Measurements from ENCODE around the gene OPHN1. TPM values are rescaled to one million over a fixed set of nuclear protein-coding genes. Genes with fewer than 3 reads are reported as not detected.

Gene OPHN1
- total and polyA plus RNA-seq, 7 donors = 0.47 to 3.7 (median 2.4) TPM

DNA sequence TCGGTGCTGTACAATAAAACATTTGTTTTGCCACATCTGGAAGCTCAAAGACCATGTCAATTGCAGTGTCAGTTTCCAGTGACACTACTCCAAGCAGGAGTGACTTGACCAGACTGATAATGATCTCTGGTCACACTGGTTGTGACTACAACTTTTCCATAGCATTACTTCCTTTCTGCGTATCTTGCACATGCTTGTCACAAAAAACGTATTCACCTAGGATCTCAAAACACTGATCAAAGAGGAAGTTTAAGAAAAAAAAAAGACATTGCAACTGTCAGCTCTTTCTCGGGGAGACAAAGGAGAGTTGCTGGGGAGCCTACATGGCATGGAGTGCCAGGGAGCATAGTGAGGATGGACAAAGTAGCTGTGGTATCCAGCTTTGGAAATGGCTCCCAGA lies 60.6 kb downstream of the OPHN1 start:
- Histone ChIP-seq H3K4me3 (no peak overlapping the region), H3K9me3 (peaks cover 6% of the 10 kb centered on the region), H3K27ac (no peak overlapping the region), H3K4me1 (no peaks in the 10 kb centered on the region), H3K27me3 (ENCODE audit: insufficient read depth in 3 of 3, low read length in 2 of 3) (no peaks in the 10 kb centered on the region), H3K36me3 (ENCODE audit: insufficient read depth in 1 of 2, low read depth in 1 of 2) (no peaks in the 10 kb centered on the region)
- DNase-seq (no peak), ATAC-seq (no peak)
- TF ChIP-seq, protein P1, sequence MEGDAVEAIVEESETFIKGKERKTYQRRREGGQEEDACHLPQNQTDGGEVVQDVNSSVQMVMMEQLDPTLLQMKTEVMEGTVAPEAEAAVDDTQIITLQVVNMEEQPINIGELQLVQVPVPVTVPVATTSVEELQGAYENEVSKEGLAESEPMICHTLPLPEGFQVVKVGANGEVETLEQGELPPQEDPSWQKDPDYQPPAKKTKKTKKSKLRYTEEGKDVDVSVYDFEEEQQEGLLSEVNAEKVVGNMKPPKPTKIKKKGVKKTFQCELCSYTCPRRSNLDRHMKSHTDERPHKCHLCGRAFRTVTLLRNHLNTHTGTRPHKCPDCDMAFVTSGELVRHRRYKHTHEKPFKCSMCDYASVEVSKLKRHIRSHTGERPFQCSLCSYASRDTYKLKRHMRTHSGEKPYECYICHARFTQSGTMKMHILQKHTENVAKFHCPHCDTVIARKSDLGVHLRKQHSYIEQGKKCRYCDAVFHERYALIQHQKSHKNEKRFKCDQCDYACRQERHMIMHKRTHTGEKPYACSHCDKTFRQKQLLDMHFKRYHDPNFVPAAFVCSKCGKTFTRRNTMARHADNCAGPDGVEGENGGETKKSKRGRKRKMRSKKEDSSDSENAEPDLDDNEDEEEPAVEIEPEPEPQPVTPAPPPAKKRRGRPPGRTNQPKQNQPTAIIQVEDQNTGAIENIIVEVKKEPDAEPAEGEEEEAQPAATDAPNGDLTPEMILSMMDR (IDR thresholded peaks at IDR 0.05) = no peak
- intact Hi-C loops (cut with DNase I) = no loop called here
- WGBS, 3 donors = 61 to 77% (median 68%) methylated on average over 4 of the region's 4 CpGs

DNA sequence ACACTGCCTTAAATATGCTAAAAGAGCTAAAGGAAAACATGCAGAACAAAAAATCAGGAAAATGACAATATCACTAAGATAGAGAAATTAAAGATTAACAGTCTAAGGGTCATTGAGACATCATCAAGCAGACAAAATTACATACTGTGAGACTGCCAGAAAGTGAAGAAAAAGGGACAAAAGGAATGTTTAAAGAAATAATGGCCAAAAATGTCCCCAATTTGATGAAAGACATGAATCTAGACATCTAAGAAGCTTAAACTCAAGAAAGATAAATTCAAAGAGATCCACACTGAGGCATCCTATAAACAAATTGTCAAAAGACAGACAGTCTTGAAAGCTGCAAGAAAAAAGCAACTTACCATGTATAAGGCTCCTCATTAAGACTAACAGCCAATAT lies 63.7 kb downstream of the OPHN1 start:
- ATAC-seq = no peak
- Histone ChIP-seq H3K4me1 (no peaks in the 10 kb centered on the region), H3K36me3 (ENCODE audit: insufficient read depth in 1 of 2, low read depth in 1 of 2) (no peaks in the 10 kb centered on the region), H3K27ac (no peak overlapping the region), H3K4me3 (no peak overlapping the region), H3K27me3 (ENCODE audit: insufficient read depth in 3 of 3, low read length in 2 of 3) (no peaks in the 10 kb centered on the region), H3K9me3 (peaks cover 6% of the 10 kb centered on the region)
- TF ChIP-seq, protein P1 (IDR thresholded peaks at IDR 0.05) = no peak
- no peak for DNase-seq
- intact Hi-C loops (cut with DNase I) = no loop called here

DNA sequence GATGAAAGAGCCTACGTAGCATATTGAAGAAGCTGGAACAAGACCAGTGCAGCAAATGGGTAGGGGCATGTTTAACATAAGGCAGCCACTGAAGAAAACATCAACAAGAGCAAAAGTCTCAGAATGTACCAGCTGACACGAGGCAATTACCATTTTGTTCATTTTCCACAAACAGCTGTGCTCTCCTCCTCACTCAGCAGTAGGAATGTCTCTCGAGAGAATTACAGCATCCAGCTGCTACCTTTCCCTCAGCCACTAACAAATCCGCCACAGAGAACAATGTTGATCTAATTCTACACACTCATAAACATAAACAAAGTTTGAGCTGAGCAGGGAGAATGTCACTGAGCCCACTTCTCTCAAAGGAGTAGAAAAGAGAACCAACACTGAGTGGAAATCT lies 68.0 kb downstream of the OPHN1 start:
- H3K4me1 ChIP-seq = no peaks in the 10 kb centered on the region
- H3K27ac ChIP-seq = no peak overlapping the region
- WGBS, 3 donors = 26 to 50% (median 47%) methylated on average over 4 of the region's 4 CpGs
- no peak for DNase-seq
- H3K4me3 ChIP-seq = no peak overlapping the region
- no peaks in the 10 kb centered on the region for H3K27me3 ChIP-seq (ENCODE audit: insufficient read depth in 3 of 3, low read length in 2 of 3)
- TF ChIP-seq, protein P1 (IDR thresholded peaks at IDR 0.05) = no peak
- intact Hi-C loops (cut with DNase I) = no loop called here
- peaks cover 6% of the 10 kb centered on the region for H3K9me3 ChIP-seq
- H3K36me3 ChIP-seq (ENCODE audit: insufficient read depth in 1 of 2, low read depth in 1 of 2) = no peaks in the 10 kb centered on the region
- no peak for ATAC-seq

DNA sequence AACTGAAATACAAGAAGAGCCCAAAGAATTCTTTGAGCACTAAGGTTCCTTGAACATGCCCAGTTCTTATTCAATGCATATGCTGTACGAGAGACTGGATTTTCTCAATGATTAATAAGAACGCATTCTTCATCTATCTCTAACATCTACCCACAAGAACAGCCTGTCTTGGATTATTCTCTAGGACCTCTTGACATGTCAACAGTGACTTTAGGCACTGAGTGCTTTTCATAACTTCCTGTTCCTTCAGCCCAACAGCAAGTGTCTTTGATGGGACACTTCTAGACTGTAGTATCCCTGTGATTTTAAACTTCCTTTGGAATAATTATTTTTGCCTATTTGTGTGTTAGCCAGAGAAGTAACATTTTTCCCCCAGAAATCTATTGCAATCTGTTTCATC lies 69.3 kb downstream of the OPHN1 start:
- Histone ChIP-seq H3K4me1 (no peaks in the 10 kb centered on the region), H3K9me3 (no peaks in the 10 kb centered on the region), H3K36me3 (ENCODE audit: insufficient read depth in 1 of 2, low read depth in 1 of 2) (no peaks in the 10 kb centered on the region), H3K4me3 (no peak overlapping the region), H3K27me3 (ENCODE audit: insufficient read depth in 3 of 3, low read length in 2 of 3) (no peaks in the 10 kb centered on the region), H3K27ac (no peak overlapping the region)
- ATAC-seq = no peak
- DNase-seq = no peak
- WGBS, 3 donors = 84 to 99% (median 92%) methylated on average over 2 of the region's 2 CpGs
- TF ChIP-seq, protein P1 (IDR thresholded peaks at IDR 0.05) = no peak
- intact Hi-C loops (cut with DNase I) = no loop called here

DNA sequence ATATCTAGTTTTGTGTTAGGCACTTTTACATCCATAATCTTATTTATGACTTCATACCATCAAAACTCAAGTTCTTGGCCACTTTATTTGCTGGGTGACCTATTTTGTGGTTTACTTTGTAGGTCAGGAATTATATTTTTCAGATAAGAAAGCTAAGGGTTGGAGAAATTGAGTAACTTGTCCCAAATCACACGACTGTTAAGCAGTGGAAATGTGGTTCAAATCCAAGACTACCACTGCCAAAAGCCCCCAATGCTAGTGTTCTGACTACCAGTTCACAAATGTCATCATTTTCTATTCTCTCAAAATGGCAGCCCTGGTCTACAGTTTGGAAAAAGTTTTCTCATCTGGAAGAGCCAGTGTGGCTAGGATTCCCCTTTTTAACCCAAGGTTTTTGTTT lies 74.6 kb downstream of the OPHN1 start:
- H3K27me3 ChIP-seq (ENCODE audit: insufficient read depth in 3 of 3, low read length in 2 of 3) = peaks cover 0 to 3% (median 0%) of the 10 kb centered on the region in 3 donors
- ATAC-seq (no peak), DNase-seq (no peak)
- 27 to 64% (median 50%) methylated on average over 1 of the region's 1 CpG for WGBS, 3 donors
- H3K4me3 ChIP-seq = no peak overlapping the region
- H3K36me3 ChIP-seq (ENCODE audit: insufficient read depth in 1 of 2, low read depth in 1 of 2) = no peaks in the 10 kb centered on the region
- TF ChIP-seq, protein P1 (IDR thresholded peaks at IDR 0.05) = no peak
- no peaks in the 10 kb centered on the region for H3K9me3 ChIP-seq
- intact Hi-C loops (cut with DNase I) = no loop called here
- H3K4me1 ChIP-seq = no peaks in the 10 kb centered on the region
- no peak overlapping the region for H3K27ac ChIP-seq

All from psoas muscle (tissue), 8 donors.